GM12864 (cell line): ENCODE data around the gene CACNA1G.

Source experiments
- DNase-seq: peaks from one replicate; pipeline ENCODE4 v3.0.0-alpha.2; 2011; ENCODE audit warnings: low read depth
- H3K4me3 ChIP-seq: 2 replicates; pipeline ENCODE4 v1.5.1; 2011; ENCODE audit warnings: mild to moderate bottlenecking, low read depth, low read length, control low read depth
- TF ChIP-seq, protein P1 (sequence below): IDR thresholded peaks from 2 replicates; pipeline ENCODE4 v1.5.1; 2011; ENCODE audit warnings: low read depth, mild to moderate bottlenecking, moderate library complexity, low read length, control low read depth, inconsistent platforms; ENCODE audit errors: missing control alignments

CACNA1G gene

DNA sequence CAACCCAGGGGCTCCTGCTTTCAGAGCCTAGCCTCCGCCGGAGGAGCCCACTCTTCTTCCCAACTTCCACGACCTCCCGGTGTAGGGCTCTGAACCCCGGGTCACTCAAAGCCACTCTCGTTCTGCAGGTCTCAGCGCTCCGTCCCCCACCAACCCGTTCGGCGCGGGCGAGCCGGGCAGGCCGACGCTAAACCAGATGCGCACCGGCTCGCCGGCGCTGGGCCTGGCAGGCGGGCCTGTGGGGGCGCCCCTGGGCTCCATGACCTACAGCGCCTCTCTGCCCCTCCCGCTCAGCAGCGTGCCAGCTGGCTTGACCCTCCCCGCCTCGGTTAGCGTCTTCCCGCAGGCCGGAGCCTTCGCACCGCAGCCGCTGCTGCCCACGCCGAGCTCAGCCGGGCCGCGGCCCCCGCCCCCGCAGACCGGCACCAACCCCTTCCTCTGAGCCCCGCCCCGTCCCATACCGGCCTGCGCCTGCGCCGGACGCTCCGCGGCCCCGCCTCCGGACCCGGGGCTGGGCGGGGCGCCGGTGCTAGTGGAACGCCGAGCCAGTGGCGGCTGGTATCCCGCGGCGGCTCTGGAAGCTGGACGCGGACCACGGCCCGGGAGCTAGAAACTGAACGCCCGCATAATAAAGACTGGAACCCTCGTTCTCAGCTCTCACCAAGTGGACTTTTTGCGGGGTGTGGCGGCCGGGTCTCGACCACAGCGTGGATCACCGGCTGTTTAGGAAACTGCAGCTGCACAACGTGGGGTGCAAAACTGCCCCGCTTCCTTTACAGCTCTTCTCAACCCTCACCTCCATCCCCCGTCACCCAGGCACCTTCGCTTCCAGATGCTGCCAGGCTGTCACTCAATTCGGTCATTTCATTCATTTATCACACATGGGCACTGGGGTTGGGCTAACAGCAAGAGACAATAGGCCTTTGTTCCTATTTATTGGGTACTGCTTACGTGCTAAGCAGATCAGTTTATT lies 18.5 kb upstream of the CACNA1G start:
- H3K4me3 ChIP-seq = peak overlapping the region; percentile 60
- TF ChIP-seq, protein P1, sequence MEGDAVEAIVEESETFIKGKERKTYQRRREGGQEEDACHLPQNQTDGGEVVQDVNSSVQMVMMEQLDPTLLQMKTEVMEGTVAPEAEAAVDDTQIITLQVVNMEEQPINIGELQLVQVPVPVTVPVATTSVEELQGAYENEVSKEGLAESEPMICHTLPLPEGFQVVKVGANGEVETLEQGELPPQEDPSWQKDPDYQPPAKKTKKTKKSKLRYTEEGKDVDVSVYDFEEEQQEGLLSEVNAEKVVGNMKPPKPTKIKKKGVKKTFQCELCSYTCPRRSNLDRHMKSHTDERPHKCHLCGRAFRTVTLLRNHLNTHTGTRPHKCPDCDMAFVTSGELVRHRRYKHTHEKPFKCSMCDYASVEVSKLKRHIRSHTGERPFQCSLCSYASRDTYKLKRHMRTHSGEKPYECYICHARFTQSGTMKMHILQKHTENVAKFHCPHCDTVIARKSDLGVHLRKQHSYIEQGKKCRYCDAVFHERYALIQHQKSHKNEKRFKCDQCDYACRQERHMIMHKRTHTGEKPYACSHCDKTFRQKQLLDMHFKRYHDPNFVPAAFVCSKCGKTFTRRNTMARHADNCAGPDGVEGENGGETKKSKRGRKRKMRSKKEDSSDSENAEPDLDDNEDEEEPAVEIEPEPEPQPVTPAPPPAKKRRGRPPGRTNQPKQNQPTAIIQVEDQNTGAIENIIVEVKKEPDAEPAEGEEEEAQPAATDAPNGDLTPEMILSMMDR = peak; percentile 37
- DNase-seq = no peak

DNA sequence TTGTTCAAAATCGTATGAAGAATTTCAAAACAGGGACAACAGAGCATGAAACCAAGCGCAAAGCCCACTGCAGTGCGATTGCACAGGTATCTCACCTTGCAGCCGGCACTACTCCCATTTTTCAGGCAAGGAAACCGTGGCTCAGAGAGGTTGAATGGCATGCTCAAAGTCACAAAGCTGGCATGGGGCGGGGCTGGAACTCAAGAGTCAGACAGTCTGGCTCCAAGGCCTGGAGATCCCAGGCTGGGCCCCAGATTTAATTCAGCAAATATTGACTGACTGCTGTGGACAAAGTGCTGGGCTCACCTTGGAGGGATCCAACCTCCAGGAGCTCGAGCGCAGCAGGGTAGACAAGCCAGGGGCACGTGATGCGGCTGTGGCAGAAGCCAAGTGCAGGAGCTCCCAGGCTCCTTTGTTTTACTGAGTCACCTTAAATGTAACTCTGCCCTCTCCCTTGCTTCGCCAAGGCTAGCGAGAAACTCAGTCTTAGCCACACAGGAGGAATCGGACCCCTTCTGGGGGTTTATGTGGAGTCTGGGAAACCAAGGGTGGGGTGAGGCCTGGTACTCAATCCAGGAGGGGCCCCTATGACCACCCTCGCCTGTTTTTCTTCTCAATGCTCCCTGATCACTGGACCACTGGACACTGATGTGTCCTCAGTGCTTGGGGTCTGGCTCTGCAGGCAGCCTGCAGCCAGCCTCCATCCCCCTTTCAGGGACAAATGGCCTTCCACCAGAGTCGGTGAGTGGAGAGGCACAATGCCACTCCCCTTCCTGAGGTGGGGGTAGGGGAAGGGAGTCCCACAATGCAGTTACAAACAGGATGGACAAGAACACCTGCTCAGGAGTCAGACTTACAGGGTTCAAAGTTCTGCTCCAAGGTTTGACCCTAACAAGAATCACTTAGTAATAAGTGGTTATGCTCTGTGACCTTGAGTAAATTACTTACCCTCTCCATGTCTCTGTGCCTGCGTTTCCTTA lies 17.4 kb upstream of the CACNA1G start:
- no peak overlapping the region for H3K4me3 ChIP-seq

DNA sequence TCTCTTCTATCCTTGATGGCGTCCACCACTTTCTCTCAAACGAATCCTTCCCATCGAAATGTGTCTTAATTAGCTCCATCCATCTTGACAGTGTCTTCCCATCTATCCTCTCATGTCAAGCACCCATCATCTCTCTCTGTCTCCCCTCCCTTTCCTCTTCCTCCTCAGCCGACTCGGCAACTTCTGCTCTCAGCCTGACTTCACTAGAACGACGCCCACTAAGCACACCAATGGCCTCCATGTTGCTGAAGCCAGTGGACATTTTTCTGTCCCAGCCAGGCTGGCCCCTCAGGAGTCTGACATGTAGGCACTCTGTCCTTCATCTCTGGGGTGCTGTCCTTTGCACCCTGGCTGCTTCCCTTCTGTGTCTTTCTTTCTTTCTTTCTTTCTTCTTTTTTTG lies 16.0 kb upstream of the CACNA1G start:
- no peak for DNase-seq
- H3K4me3 ChIP-seq = no peak overlapping the region
- TF ChIP-seq, protein P1 = no peak

More for the DNA sequence above, 17.4 kb upstream of the CACNA1G start:
- no peak for DNase-seq
- TF ChIP-seq, protein P1 = no peak

DNA sequence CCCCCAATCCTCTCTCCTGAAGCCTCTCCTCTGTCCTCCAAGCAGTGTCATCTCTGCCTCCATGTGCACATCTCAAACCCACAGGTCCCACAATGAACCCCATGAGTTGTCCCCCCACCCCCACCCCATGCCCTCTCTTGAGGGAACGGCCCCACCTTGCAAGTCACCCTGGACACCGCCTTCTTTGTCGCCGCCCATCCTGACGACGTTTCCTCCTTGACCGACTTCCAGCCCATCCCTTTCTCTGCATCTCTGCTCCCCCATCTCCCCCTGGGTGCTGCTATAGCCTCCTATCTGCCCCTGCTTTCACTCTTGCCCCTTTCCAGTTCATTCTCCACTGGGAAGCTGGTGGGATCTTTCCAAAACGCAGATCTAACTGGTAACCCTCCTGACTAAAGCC lies 15.2 kb upstream of the CACNA1G start:
- no peak overlapping the region for H3K4me3 ChIP-seq
- TF ChIP-seq, protein P1 = no peak
- DNase-seq = no peak

DNA sequence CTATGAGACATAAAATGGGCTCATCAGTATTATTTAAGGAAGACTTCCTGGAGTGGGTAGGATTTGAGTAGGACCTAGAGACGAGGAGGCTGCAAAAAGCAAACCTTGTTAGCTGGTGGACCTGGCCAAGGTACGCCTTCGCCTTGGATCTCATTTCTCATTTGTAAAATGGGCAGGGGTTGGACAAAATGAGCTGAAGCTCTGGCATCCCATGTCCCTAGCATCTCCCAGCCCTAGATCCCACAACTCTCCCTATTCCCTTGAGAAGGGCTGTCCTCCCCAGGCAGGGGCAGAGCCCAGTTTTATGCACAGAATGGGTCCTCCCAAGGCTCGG lies 13.8 kb upstream of the CACNA1G start:
- H3K4me3 ChIP-seq = peak overlapping the region; percentile 69
- no peak for DNase-seq
- TF ChIP-seq, protein P1 = no peak

DNA sequence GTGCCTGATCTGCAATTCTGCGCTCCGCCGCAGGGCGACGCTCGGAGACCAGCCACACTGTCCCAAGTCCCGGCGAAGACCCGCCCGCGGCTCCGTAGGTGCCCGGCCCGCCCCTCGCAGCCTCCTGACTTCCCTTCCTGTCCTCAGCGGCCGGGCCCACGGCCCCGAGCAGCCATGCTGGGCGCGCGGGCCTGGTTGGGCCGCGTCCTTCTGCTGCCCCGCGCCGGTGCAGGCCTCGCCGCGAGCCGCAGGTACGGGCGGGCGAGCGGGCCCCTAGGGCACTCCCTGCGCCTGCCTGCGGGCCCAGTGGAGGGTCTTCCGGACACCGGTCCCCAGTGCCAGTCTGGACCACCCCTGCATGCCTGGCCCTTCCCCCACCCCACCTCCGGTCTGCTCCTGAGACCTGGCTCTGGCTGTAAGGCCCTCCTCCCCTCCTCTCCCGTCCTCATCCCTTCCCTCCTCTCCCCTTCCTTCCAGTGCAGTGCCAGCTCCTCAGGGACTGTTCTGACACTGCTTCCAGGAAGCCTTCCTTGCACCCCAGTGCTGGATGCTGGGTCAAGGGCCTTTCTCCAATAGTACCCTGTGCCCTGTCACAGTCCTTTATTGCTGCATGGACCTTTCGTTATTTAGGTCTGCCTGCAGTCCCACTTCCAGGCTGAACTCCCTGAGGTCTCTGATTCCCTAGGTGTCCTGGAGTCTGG lies 13.3 kb upstream of the CACNA1G start, which contains the start of gene SPATA20:
Gene SPATA20, plus strand, starts transcription at position 140 of the 701 bp plus-strand sequence. Its CDS starts 35 bp downstream, at position 175.
- TF ChIP-seq, protein P1 = peak; percentile 99
- H3K4me3 ChIP-seq = peak within 1 kb of the TSS; percentile 69
- peak; percentile 60 for DNase-seq
